GM21381 (cell line): ENCODE results near the gene GALNS.

Experiments
- ATAC-seq: cut with Tn5 transposase; IDR thresholded peaks from one replicate; pipeline ENCODE4 v1.9.1; 2021; ENCODE audit warnings: mild to moderate bottlenecking, moderate library complexity; ENCODE audit not compliant: unreplicated experiment

Gene GALNS

GRCh38 chr16:88877564-88878289 is 21.0 kb upstream of the GALNS start:
- no peak for ATAC-seq

GRCh38 chr16:88876942-88877526 is 20.3 kb upstream of the GALNS start:
- ATAC-seq = no peak

GRCh38 chr16:88875703-88876234 is 19.0 kb upstream of the GALNS start:
- no peak for ATAC-seq

GRCh38 chr16:88874938-88875599 is 18.3 kb upstream of the GALNS start:
- no peak for ATAC-seq

GRCh38 chr16:88872650-88873331 is 16.0 kb upstream of the GALNS start:
- ATAC-seq = no peak

GRCh38 chr16:88871730-88872416 is 15.1 kb upstream of the GALNS start:
- no peak for ATAC-seq

GRCh38 chr16:88871349-88871702 is 14.6 kb upstream of the GALNS start:
- no peak for ATAC-seq

GRCh38 chr16:88870608-88871348 is 14.0 kb upstream of the GALNS start:
- no peak for ATAC-seq

GRCh38 chr16:88869673-88869980 is 12.9 kb upstream of the GALNS start:
- no peak for ATAC-seq

- no peak for ATAC-seq
These were observed 12.4 kb upstream of the GALNS start for GRCh38 chr16:88868974-88869672.

- no peak for ATAC-seq
These were observed 11.0 kb upstream of the GALNS start for GRCh38 chr16:88867581-88868246.

GRCh38 chr16:88866151-88866920 is 9.6 kb upstream of the GALNS start, which contains the start of gene PABPN1L:
PABPN1L (minus strand) TSS chr16:88866660; CDS start chr16:88866606, 54 bp downstream.
- no peak for ATAC-seq

GRCh38 chr16:88865742-88866141 is 9.0 kb upstream of the GALNS start:
- no peak for ATAC-seq

GRCh38 chr16:88865310-88865709 is 8.6 kb upstream of the GALNS start:
- no peak for ATAC-seq

GRCh38 chr16:88864521-88864920 is 7.8 kb upstream of the GALNS start:
- no peak for ATAC-seq

GRCh38 chr16:88864099-88864498 is 7.4 kb upstream of the GALNS start:
- ATAC-seq = no peak

- no peak for ATAC-seq
These were observed 6.7 kb upstream of the GALNS start for GRCh38 chr16:88863426-88863825.

GRCh38 chr16:88862968-88863367 is 6.2 kb upstream of the GALNS start:
- no peak for ATAC-seq
